RWPE1 (cell line): ENCODE measurements around the gene STX1A.

ENCODE experiments used
- CTCF ChIA-PET: fragments of 350-600 bp; sonication (Branson Sonifier 250); formaldehyde crosslinking; extraction: SDS; loops from one replicate; lab custom pipeline; 2021; lab: Yijun Ruan, JAX
- POLR2A ChIA-PET: fragments of 400-600 bp; formaldehyde crosslinking; extraction: SDS; loops from one replicate; lab custom pipeline; 2020; ENCODE audit warnings: antibody characterized with exemption; ENCODE audit not compliant: low non-redundant PET; lab: Yijun Ruan, JAX
- DNase-seq: peaks from one replicate; pipeline ENCODE4 v3.0.0; 2012; ENCODE audit warnings: low spot score
- H3K27ac ChIP-seq: fragments of 450-650 bp; 2 replicates; pipeline ENCODE4 v1.5.1; 2017
- CTCF ChIP-seq: fragments of 450-650 bp; conservative IDR thresholded peaks from 2 replicates; pipeline ENCODE4 v1.5.1; 2017; ENCODE audit warnings: low read depth, mild to moderate bottlenecking

Gene STX1A

DNA sequence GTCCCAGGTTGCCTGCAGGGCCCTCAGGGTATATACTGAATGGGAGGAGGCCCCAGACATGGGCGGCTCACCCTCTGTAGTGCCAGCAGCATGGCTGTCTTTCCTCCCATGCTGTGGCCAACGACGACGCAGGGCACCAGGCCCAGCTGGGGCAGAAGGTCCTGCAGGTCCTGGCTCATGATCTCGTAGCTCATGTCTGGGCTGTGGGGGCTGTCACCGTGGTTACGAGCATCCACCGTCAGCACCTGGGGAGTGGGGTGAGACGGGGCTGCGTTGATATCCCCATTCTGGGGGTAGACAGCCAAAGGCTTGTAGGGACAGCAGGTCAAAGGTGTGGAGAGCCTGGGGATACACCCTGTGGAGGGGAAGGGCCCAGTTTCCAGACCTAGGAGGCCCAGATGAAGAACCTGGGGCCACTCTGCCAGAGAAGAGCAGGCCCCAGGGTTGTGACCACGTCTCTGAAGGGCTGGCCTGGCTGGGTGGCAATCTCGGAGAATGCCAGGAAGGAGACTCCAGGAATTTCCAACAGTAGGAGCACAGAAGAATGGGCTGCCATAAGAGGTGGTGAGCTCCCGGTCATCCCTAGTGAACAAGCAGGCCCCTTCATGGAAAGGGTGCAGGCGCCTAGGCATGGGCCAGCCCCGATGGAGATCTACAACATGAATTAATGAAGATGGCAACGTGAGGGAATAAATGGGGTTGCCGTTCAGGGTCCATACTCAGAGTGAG lies 18.2 kb upstream of the STX1A start:
- no peak for TF ChIP-seq CTCF
- POLR2A ChIA-PET, result no interaction called here
- CTCF ChIA-PET, result interaction anchor here (0.5 kb wide), 1 partner anchor 12 kb away, joined by 3 read pairs; no protein-coding TSS in a partner anchor
- peak overlapping the region; percentile 93 for H3K27ac ChIP-seq
- DNase-seq, result no peak

- H3K27ac ChIP-seq, result peak overlapping the region; percentile 93
- POLR2A ChIA-PET, result no interaction called here
- CTCF ChIA-PET, result interaction anchor here (0.6 kb wide), 2 partner anchors 83 to 93 kb away, joined by 3 read pairs; no protein-coding TSS in a partner anchor
- DNase-seq, result no peak
- TF ChIP-seq CTCF, result no peak
These were observed 17.4 kb upstream of the STX1A start for GRCh38 chr7:73736885-73737284.

- H3K27ac ChIP-seq, result peak overlapping the region; percentile 93
- TF ChIP-seq CTCF, result no peak
- POLR2A ChIA-PET, result no interaction called here
- DNase-seq, result no peak
- CTCF ChIA-PET, result interaction anchor here (0.6 to 1.8 kb wide), 8 partner anchors 10 to 465 kb away, joined by 3 to 14 read pairs (median 7); no protein-coding TSS in a partner anchor
These were observed 16.0 kb upstream of the STX1A start for GRCh38 chr7:73735528-73735905.

- DNase-seq, result peak; percentile 84
- H3K27ac ChIP-seq, result peak overlapping the region; percentile 93
- peak; percentile 96 for TF ChIP-seq CTCF
- ChIA-PET CTCF (interaction anchor here (0.6 to 1.8 kb wide), 18 partner anchors 9 to 466 kb away, joined by 3 to 14 read pairs (median 4); partner anchors contain the start of genes MLXIPL and TBL2), POLR2A (interaction anchor here (0.6 kb wide), 1 partner anchor 69 kb away, joined by 5 read pairs; no protein-coding TSS in a partner anchor)
These were observed 15.4 kb upstream of the STX1A start for GRCh38 chr7:73734619-73735527.

DNA sequence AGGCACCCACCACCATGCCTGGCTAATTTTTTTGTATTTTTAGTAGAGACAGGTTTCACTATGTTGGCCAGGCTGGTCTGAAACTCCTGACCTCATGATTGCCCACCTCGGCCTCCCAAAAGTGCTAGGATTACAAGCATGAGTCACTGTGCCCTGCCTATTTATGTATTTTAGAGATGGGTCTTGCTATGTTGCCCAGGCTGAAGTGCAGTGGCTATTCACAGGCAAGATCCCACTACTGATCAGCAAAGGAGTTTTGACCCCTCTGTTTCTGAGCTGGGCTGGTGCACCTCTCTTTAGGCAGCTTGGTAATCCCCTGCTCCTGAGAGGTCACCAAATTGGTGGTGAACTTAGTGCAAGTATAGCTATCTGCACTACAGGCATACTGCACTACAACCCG lies 12.9 kb upstream of the STX1A start:
- CTCF ChIA-PET, result interaction anchor here (0.6 to 0.8 kb wide), 3 partner anchors 57 to 126 kb away, joined by 3 to 4 read pairs (median 3); no protein-coding TSS in a partner anchor
- POLR2A ChIA-PET, result no interaction called here
- no peak for DNase-seq
- H3K27ac ChIP-seq, result no peak overlapping the region
- no peak for TF ChIP-seq CTCF

GRCh38 chr7:73730485-73730884 lies 11.0 kb upstream of the STX1A start:
- DNase-seq, result no peak
- TF ChIP-seq CTCF, result no peak
- POLR2A ChIA-PET, result no interaction called here
- CTCF ChIA-PET, result interaction anchor here (0.6 kb wide), 3 partner anchors 56 to 223 kb away, joined by 3 to 4 read pairs (median 3); no protein-coding TSS in a partner anchor
- H3K27ac ChIP-seq, result no peak overlapping the region
